Spleen (tissue), 11 donors: ENCODE measurements around the gene SOX5. TPM values are rescaled to one million over a fixed set of nuclear protein-coding genes. Genes with fewer than 3 reads are reported as not detected.

Source experiments
- DNase-seq: peaks from one replicate; pipeline ENCODE4 v3.0.0-alpha.2; 2020
- H3K27ac ChIP-seq, 8 donors: fragments of 200-600 bp; sonication (generic) in 7 of 8; 1 replicate in 4 of 8; 2 replicates in 4 of 8; pipeline versions ENCODE4 v1.5.0 to v1.8.0; 2016 to 2021; ENCODE audit warnings: inconsistent platforms in 4 of 8, mild to moderate bottlenecking in 4 of 8, moderate library complexity in 1 of 8
- H3K27me3 ChIP-seq, 7 donors: fragments of 200-600 bp; sonication (generic) in 6 of 7; replicated peaks in 1 of 7; 1 replicate in 4 of 7; 2 replicates in 3 of 7; pipeline versions ENCODE4 v1.5.0 to v1.8.0; 2016 to 2021; ENCODE audit warnings: inconsistent platforms in 3 of 7, mild to moderate bottlenecking in 1 of 7
- H3K36me3 ChIP-seq, 6 donors: fragments of 200-600 bp; sonication (generic) in 5 of 6; 1 replicate in 4 of 6; 2 replicates in 2 of 6; pipeline versions ENCODE4 v1.5.0 to v1.8.0; 2016 to 2021; ENCODE audit warnings: inconsistent platforms in 2 of 6
- H3K4me1 ChIP-seq, 6 donors: fragments of 200-600 bp; sonication (generic) in 5 of 6; 1 replicate in 3 of 6; 2 replicates in 3 of 6; pipeline versions ENCODE4 v1.5.0 to v1.8.0; 2016 to 2021; ENCODE audit warnings: inconsistent platforms in 3 of 6
- H3K4me3 ChIP-seq, 8 donors: fragments of 200-600 bp; sonication (generic) in 7 of 8; 1 replicate in 4 of 8; 2 replicates in 4 of 8; pipeline versions ENCODE4 v1.5.0 to v1.8.0; 2016 to 2021; ENCODE audit warnings: inconsistent platforms in 4 of 8, mild to moderate bottlenecking in 4 of 8, moderate library complexity in 2 of 8
- H3K9me3 ChIP-seq, 8 donors: fragments of 200-600 bp; sonication (generic) in 7 of 8; 1 replicate in 4 of 8; 2 replicates in 4 of 8; pipeline versions ENCODE4 v1.5.0 to v1.8.0; 2016 to 2021; ENCODE audit warnings: inconsistent platforms in 4 of 8
- POLR2A ChIP-seq, 3 donors: fragments of 450-650 bp; IDR thresholded peaks; one replicate each; pipeline ENCODE4 v1.5.1; 2017; ENCODE audit warnings: antibody characterized with exemption in 3 of 3, mild to moderate bottlenecking in 1 of 3
- POLR2AphosphoS5 ChIP-seq, 3 donors: sonication (generic); formaldehyde crosslinking; IDR thresholded peaks; one replicate each; pipeline ENCODE4 v1.5.1; 2017; ENCODE audit warnings: antibody characterized with exemption in 3 of 3
- WGBS, 5 donors: extraction: QIAGEN DNeasy Blood & Tissue Kit in 3 of 5; methylation state at CpG; one replicate each; pipeline versions ENCODE4 v1.1.5 to v1.1.7; 2013 to 2018; 5-methylcytosine and 5-hydroxymethylcytosine counted together
- intact Hi-C: fragments of 100-400 bp; cut with DNase I; formaldehyde crosslinking; loops from one replicate; pipeline ENCODE4 v1.15.0; 2023; ENCODE audit warnings: low total_unique reads
- polyA plus RNA-seq, 3 donors: library from polyadenylated mRNA; stranded (reverse); fragments of 200-250 nt; gene quantifications; one replicate each; pipeline ENCODE4 v1.2.1, GENCODE V29; 2013
- total RNA-seq, 7 donors: library from RNA; depleted of rRNA in 3 of 7; stranded (reverse); fragments of >200 nt in 3 of 7; fragmentation: NEBNext Ultra II Directional in 4 of 7; extraction: Animal tissue kit (Norgen Biotek cat#: 25700) in 4 of 7; gene quantifications; one replicate each; pipeline versions ENCODE4 v1.1.0 to v1.2.1, GENCODE V29; 2016 to 2021
- TF ChIP-seq, protein P1 (sequence below), 11 experiments: fragments of 200-600 bp in 7 of 11; fragments of 450-650 bp in 4 of 11; sonication (generic) in 4 of 11; IDR thresholded peaks in 8 of 11; conservative IDR thresholded peaks in 3 of 11; 1 replicate in 7 of 11; 2 replicates in 4 of 11; pipeline versions ENCODE4 v1.4.0 to v1.8.0; 2016 to 2021; ENCODE audit warnings: antibody characterized with exemption in 11 of 11, inconsistent platforms in 4 of 11, mild to moderate bottlenecking in 1 of 11
- donor health status: healthy with polysubstance abuse.
- donor health status: DM: no; HTN: no; CAD: no; lungs with moderate emphysema.
- donor health status: DM: no; HTN: no; CAD: no.
- donor health status: Bipolar disorder and iron deficiency.
- donor health status: healthy.
- donor health status: DM: no; HTN: no; CAD: no.
- donor health status: DM: yes; HTN: yes; CAD: no.

Gene SOX5
- total and polyA plus RNA-seq, 10 donors: 0.20 to 21.3 (median 8.7) TPM

GRCh38 chr12:23931176-23931575, 18.3 kb downstream of the SOX5 start:
- WGBS, 5 donors: 77 to 91% (median 80%) methylated on average over 2 of the region's 2 CpGs
- no peaks in the 10 kb centered on the region for H3K4me1 ChIP-seq
- no peak for TF ChIP-seq POLR2AphosphoS5 (IDR thresholded peaks at IDR 0.05)
- TF ChIP-seq, protein P1, sequence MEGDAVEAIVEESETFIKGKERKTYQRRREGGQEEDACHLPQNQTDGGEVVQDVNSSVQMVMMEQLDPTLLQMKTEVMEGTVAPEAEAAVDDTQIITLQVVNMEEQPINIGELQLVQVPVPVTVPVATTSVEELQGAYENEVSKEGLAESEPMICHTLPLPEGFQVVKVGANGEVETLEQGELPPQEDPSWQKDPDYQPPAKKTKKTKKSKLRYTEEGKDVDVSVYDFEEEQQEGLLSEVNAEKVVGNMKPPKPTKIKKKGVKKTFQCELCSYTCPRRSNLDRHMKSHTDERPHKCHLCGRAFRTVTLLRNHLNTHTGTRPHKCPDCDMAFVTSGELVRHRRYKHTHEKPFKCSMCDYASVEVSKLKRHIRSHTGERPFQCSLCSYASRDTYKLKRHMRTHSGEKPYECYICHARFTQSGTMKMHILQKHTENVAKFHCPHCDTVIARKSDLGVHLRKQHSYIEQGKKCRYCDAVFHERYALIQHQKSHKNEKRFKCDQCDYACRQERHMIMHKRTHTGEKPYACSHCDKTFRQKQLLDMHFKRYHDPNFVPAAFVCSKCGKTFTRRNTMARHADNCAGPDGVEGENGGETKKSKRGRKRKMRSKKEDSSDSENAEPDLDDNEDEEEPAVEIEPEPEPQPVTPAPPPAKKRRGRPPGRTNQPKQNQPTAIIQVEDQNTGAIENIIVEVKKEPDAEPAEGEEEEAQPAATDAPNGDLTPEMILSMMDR (IDR thresholded peaks at IDR 0.05 in 8 of 11, conservative IDR thresholded peaks at IDR 0.05 in 3 of 11): no peak
- no peaks in the 10 kb centered on the region for H3K9me3 ChIP-seq
- H3K36me3 ChIP-seq: no peaks in the 10 kb centered on the region
- intact Hi-C loops: no loop called here
- no peak overlapping the region for H3K27ac ChIP-seq
- H3K27me3 ChIP-seq: no peaks in the 10 kb centered on the region
- no peak overlapping the region for H3K4me3 ChIP-seq
- DNase-seq: no peak

- no peaks in the 10 kb centered on the region for H3K9me3 ChIP-seq
- 73 to 88% (median 86%) methylated on average over 2 of the region's 2 CpGs for WGBS, 5 donors
- no peak overlapping the region for H3K4me3 ChIP-seq
- no peaks in the 10 kb centered on the region for H3K36me3 ChIP-seq
- TF ChIP-seq POLR2A (IDR thresholded peaks at IDR 0.05) (no peak), POLR2AphosphoS5 (IDR thresholded peaks at IDR 0.05) (no peak)
- TF ChIP-seq, protein P1 (IDR thresholded peaks at IDR 0.05 in 8 of 11, conservative IDR thresholded peaks at IDR 0.05 in 3 of 11): no peak
- intact Hi-C loops: no loop called here
- no peaks in the 10 kb centered on the region for H3K27me3 ChIP-seq
- no peak overlapping the region for H3K27ac ChIP-seq
- no peak for DNase-seq
- H3K4me1 ChIP-seq: no peaks in the 10 kb centered on the region
Measured at GRCh38 chr12:23930599-23930998, 18.9 kb downstream of the SOX5 start.

GRCh38 chr12:23929906-23930305, 19.6 kb downstream of the SOX5 start:
- no peaks in the 10 kb centered on the region for H3K27me3 ChIP-seq
- DNase-seq: no peak
- 75 to 89% (median 83%) methylated on average over 2 of the region's 2 CpGs for WGBS, 5 donors
- H3K4me3 ChIP-seq: no peak overlapping the region
- no peaks in the 10 kb centered on the region for H3K36me3 ChIP-seq
- intact Hi-C loops: no loop called here
- no peak for TF ChIP-seq POLR2A (IDR thresholded peaks at IDR 0.05)
- TF ChIP-seq POLR2AphosphoS5 (IDR thresholded peaks at IDR 0.05): no peak
- no peak overlapping the region for H3K27ac ChIP-seq
- no peaks in the 10 kb centered on the region for H3K4me1 ChIP-seq
- H3K9me3 ChIP-seq: no peaks in the 10 kb centered on the region

DNA sequence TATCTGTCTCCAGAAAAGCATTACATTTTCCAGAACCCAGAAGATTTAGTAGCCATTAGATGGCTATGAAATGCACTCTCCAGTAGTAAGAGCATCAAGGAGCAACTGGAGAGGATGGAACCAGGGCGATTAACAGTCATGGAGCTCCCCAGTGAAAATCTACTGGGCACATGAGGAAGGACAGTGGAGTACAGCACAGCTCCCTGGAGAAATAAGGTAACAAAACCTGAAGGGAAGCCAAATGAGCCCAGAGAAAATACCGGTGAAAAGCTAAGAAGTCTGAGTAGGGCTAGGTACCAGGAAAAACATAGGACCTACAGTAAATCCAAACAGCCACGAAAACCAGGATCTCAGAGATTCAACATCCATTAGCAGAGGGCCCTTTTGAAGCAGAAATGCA, 21.6 kb downstream of the SOX5 start:
- TF ChIP-seq POLR2A (IDR thresholded peaks at IDR 0.05) (no peak), POLR2AphosphoS5 (IDR thresholded peaks at IDR 0.05) (no peak)
- TF ChIP-seq, protein P1 (IDR thresholded peaks at IDR 0.05 in 8 of 11, conservative IDR thresholded peaks at IDR 0.05 in 3 of 11): no peak
- H3K27ac ChIP-seq: no peak overlapping the region

More for the DNA sequence above, 21.6 kb downstream of the SOX5 start:
- Histone ChIP-seq H3K4me1 (no peaks in the 10 kb centered on the region), H3K4me3 (no peak overlapping the region), H3K36me3 (no peaks in the 10 kb centered on the region), H3K27me3 (no peaks in the 10 kb centered on the region), H3K9me3 (no peaks in the 10 kb centered on the region)
- 82 to 92% (median 84%) methylated on average over 3 of the region's 3 CpGs for WGBS, 5 donors
- intact Hi-C loops: no loop called here
- DNase-seq: no peak
